HG02938 (cell line): ENCODE data around the gene LENG9.

Experiments used
- ATAC-seq: cut with Tn5 transposase; IDR thresholded peaks from one replicate; pipeline ENCODE4 v1.9.1; 2021; ENCODE audit warnings: mild to moderate bottlenecking, moderate library complexity; ENCODE audit not compliant: unreplicated experiment

The LENG9 gene

DNA sequence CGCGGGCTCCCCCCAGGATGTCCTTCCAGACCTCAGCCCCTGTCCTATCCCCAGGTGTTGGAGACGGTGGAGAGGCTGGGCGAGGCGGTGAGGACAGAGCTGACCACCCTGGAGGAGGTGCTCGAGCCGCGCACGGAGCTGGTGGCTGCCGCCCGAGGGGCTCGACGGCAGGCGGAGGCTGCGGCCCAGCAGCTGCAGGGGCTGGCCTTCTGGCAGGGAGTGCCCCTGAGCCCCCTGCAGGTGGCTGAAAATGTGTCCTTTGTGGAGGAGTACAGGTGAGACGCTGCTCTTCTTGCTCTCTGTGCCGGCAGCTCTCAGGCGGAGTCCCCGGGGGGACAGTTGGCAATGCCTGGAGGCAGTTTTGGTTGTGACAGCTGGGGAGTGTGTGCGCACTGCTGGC is 41.4 kb downstream of the LENG9 start:
- no peak for ATAC-seq

DNA sequence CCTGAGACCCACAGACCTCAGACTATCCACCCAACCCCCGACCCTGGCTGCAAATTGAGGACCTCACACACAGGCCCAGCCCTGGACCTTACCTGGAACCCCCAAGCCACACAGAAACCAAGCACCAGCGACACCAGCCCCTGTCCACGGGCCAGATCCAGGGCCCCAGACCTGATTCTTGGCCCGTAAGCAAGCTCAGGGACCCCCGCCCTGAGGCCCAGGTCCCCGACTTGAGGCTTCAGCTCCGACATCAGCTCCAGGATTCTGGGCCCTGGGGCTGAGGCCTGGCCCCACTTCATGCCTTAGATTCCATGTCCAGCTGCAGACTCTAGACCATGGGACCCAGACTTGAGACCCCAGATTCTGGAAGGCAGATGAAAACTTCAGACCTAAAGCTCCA is 42.1 kb downstream of the LENG9 start:
- no peak for ATAC-seq

DNA sequence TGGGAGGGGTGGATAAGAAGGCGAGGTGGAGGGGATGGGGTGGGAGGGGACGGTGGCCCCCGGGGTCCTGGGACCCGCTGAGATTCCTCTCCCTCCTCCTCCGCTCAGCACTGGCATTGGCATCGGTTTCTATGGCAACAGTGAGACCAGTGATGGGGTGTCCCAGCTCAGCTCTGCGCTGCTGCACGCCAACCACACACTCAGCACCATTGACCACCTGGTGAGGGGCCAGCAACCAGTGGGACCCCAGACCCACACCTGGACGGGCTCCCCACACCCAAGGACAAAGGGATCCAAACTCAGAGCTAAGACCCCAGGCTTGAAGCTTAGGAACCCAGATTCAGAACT is 42.4 kb downstream of the LENG9 start:
- ATAC-seq: no peak

DNA sequence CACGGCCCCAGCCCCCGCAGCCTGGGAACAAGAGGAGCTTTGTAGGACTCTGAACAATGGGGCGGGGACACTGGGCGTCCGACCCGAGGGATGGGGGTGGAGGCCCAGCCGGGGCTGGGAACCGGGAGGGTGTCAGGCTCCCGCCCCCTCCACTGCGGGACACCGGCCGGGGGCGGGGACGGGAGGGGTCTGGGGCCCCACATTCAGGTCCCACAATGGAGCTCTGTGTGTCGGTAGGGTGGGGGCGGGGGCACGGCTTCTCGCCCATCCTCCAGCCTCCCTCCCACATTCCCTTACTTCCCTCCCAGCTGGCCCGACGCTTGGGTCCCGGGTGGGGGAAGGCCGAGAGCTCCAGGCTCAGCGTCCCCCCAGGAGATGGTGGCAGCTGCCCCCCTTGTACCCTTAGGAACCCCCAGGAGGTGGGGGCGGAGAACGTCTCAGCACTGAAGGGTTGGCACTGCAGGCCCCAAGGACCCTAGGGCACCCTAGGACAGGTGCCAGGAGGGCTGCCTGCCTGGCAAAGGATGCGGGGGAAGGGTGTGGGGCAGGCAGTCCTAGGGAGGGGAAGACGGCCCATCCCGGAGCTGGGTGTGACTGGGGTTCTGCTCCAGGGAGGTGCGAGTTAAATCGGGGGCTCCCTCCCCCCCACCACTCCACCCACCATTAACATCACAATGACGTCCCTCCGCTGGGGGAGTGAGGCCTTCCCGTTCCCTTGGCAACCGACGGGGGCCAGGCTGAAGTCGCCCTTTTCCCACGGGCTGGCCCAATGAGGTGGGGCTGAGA is 43.0 kb downstream of the LENG9 start:
- no peak for ATAC-seq

DNA sequence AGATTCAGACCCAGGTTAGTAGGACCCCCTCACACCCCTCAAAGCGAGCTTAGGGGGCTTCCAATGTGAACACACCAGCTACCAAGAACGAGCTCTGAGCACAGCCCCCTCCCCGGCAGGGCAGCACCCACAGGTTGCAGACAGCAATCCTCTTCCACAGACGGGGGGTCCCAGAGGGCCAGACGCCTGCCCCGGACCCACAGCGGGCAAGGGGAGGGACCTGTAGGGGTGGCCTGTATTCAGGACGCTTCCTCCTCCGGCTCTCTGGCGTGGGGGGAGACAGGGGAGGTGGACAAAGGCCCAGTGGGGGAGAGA is 43.6 kb downstream of the LENG9 start:
- ATAC-seq: no peak

DNA sequence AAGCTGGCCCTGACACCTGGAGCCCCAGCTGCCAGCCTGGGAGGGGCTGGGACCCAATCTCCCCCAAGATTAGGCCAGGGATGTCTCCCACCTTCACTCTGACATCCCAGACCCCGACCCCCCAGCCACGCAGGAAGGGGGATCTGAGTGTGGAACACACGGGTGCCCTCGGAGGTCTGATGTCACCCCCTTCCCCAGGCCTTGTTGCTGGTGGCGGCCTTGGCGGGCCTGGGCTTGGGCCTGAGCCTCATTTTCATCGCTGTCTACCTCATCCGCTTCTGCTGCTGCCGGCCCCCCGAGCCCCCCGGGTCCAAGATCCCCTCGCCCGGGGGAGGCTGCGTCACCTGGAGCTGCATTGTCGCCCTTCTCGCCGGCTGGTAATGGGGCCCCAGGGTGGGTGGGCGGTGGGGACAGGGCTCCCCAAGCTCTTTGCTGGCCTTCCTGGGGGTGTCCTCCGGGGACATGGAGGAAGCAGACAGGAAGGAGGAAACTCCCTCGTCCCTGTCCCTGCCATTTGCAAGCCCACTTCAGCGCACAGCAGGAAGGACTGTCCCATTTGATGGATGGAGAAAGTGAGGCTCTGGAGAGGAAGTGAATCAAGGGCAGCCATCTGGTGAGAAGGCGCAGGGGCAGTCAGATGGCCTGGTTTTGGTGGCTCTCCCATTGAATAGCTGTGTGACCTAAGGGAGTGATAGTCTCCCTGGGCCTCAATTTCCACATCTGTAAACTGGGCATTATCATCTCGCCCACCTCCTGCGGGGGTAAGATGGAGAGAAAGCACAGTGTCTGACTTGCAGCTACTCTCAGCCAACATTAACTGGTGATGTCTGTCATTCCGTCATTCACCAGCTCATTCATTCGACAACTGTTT is 44.4 kb downstream of the LENG9 start:
- ATAC-seq: no peak

DNA sequence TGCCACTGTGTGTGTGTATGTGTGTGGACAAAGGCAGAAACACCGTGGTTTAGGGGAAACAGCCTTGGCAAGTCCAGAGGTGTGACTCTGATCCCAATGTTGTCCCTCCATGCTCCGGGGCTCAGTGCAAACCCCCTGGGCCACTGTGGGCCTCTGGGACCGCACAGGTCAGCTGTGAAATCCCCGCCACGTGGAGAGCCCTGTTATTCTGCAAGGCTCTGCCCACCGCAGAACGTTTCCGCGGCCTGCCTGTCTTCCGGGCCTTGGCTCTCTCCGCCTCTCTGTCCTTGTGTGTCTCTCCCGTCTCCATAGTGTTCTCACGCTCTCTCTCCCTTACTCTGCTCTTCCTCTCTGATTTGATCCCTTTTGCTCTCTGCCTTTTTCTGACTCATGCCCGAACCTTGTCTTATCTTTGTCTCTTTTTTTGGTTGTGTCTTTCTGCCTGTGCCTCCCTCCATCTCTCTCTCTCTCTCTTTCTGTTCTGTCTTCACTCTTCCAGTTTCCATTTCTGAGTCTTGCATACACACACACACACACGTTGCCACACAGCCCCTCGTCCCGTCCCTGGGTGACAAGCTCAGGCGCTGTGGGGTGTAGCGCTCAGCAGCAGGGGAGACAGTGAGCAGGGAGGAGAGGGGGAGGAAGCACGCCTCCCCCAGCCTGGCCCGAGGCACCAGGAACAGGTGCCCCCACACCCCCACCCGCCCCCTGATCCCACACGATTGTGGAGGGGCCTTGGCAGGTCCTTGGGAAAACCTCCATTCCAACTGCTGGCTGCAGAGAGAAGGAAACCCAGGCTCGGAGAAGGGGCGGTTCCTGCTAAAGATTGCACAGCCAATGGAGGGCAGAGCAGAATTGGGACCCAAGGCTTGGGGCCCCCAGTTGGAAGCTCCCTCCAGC is 45.3 kb downstream of the LENG9 start:
- no peak for ATAC-seq

DNA sequence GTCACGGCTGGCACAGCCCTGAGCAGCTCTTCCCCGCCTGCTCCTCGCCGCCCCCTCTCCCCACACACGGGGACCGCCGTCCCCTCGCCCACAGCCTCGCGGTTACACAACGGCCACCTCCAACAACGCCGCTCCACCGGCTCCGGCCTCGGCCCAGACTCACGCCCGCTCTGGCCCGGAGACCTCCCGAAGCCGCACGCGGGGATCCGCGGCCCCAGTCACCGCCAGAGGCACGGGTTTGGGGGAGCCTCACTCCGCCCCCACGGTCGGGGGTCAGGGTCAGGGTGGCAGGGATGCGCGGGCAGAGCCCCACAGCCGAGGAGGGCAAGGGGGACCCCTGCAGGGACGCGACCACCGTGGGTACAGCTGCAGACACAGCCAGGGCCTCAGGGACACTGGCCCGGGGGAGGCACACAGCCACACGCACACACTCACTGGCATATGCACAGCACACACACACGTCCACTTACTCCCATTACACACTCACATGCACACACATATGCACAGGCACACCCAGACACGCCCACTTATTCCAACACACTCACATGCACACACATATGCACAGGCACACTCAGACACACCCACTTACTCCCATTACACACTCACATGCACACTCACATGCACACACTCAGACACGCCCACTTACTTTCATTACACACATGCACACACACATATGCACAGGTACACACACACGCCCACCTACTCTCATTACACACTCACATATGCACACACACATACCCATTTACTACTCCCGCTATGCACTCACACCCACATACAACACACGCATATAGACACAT is 46.7 kb downstream of the LENG9 start:
- ATAC-seq: no peak

DNA sequence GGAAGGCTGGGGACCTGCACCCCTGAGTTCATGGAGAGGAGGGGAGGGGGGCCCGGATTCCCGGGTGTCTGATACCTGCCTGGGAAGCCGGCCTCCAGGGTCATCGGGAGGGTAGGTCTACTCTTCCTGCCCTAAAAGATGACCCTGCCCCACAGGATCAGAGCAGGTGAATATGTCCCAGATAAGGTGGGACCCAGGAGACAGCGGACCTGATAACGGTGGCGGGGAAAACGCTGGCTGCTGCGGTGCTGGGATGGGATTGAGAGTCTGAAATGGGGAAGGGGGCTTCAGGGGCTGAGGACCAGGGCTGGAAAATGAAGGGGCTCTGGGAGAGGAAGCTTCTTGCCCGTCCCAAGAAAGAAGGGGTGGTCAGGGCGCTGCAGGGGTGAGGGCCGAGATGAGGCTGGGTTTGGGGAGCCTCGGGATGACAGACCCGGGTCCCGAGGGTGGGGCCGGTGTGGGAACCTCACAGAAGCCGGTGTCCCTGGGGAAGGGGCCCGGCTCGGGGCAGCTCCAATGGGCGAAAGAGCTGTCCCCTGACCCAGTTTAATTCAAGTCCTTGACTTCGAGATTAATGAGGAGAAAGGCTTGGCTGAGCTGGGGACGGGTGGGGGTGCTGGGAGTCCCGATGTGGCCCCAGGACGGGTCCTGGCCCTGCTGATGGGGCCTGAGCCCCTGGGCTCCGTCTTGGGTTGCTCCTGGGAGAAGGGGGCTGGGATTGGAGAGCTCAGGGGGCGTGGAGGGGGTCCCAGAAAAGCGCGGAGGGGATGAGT is 47.5 kb downstream of the LENG9 start:
- ATAC-seq: no peak

DNA sequence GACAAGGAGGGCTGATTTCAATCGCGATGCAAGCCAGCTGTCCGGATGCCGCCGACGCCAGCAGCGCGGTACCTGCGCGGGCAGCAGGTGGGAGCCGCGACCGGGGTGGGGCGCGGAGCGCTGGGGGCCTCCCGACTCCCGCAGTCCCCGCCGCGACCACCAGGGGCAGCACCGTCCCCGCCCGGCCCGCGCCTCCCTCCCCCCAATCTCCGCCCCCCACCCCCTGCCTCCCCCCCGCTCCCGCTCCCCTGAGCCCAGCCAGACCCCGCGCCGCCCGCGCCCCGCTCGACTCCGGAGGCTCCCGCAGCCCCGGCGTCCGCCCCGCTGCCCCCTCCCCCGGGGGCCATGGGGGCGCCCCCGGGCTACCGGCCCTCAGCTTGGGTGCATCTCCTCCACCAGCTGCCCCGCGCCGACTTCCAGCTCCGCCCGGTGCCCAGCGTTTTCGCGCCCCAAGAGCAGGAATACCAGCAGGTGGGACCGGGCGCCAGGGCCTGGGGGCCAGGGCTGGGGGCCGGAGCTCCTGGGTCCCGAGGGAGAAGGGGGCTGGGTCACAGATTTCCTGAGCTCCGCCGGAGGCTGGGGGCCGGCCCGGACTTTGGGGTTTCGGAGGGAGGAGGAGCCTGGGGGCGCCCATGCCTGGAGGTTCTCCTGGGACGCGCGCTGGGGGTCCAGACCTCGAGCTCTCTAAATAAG is 48.2 kb downstream of the LENG9 start, which contains the start of gene TTYH1:
Gene TTYH1, plus strand, starts transcription at position 257 of the 693 bp plus-strand sequence. Its CDS starts 89 bp downstream, at position 346.
- ATAC-seq: no peak

DNA sequence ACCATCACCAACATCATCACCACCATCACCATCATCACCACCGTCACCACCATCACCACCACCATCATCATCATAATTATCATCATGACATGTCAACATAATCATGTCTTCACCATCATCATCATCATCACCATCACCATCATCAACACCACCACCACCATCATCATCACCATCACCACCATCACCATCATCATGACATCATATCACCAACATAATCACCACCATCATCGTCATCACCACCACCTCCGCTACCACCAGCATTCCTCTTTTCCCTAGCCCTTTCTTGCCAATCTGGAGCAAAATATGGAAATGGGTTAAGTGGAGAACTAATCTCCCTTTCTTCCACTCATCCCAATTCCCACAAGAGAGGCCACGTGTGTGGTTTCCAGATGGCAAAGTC is 49.4 kb downstream of the LENG9 start:
- no peak for ATAC-seq

DNA sequence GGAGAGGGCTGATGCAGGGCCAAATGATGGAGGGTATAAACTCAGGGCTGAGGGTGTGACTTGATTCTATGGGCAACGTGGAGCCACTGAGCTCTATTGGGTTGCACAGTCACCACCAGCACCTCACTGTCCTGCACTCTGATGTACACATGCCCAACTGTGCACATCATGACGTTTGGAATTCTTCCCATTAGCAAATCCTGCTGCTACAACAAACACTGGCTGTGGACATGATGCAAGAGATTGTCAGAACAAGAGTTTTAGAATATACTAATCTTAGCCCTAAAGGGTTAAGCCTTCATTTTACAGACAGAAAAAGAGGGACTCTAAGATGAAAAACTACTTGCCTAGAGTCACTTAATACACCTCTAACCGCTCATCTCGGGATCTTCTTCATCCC is 50.7 kb downstream of the LENG9 start:
- no peak for ATAC-seq
